ENCODE data around the gene PHTF1. TPM values are rescaled to one million over a fixed set of nuclear protein-coding genes. Genes with fewer than 3 reads are reported as not detected.
A peak's percentile ranks its signal among the peaks of the same experiment; 100 is the strongest.

The PHTF1 gene
- total and polyA plus RNA-seq, 2 donors (not counting 1 experiment from before 2014, with no cell fraction given) = 3.6 to 18.5 TPM

GRCh38 chr1:113780374-113781146 is 21.3 kb upstream of the PHTF1 start:
- H3K9me3 Mint-ChIP-seq (ENCODE audit: insufficient read depth) = no peaks in the 10 kb centered on the region
- peaks cover 19% of the 10 kb centered on the region for H3K4me1 Mint-ChIP-seq
- WGBS (ENCODE audit: insufficient coverage) = 0% methylated on average over 1 of the region's 5 CpGs
- no peak overlapping the region for H3K9ac ChIP-seq (ENCODE audit: low read length)
- DNase-seq (no peak), ATAC-seq (ENCODE audit: low read depth) (no peak)
- H3K27me3 Mint-ChIP-seq = no peaks in the 10 kb centered on the region
- H3K4me3 ChIP-seq (ENCODE audit: control extremely low read depth in 1 of 5, extremely low read depth in 1 of 5, insufficient read depth in 1 of 5, low read depth in 2 of 5, low read length in 4 of 5) = no peak overlapping the region
- POLR2A ChIA-PET = interaction anchor here (0.5 kb wide), 1 partner anchor 21 kb away, joined by 9 read pairs; no protein-coding TSS in a partner anchor
- H3K4me3 Mint-ChIP-seq = no peak overlapping the region
- CTCF ChIA-PET = no interaction called here
- H3K4me2 ChIP-seq (replicated peaks; ENCODE audit: low read depth, low read length, poor library complexity, severe bottlenecking) = peak overlapping the region; percentile 46
- peaks cover 70% of the 10 kb centered on the region for H3K79me2 ChIP-seq (ENCODE audit: control insufficient read depth, insufficient read depth, low read length)
- peak overlapping the region in 1 of 2 donors; percentile 23 for H3K27ac ChIP-seq (ENCODE audit: low read length in 2 of 2)
- H3K27me3 ChIP-seq (replicated peaks in 1 of 4; ENCODE audit: control extremely low read depth in 1 of 4, control insufficient read depth in 3 of 4, insufficient read depth in 4 of 4, low read length in 3 of 4) = no peaks in the 10 kb centered on the region
- H4K20me1 ChIP-seq (ENCODE audit: control insufficient read depth, insufficient read depth, low read length, poor library complexity, severe bottlenecking) = peaks cover 17% of the 10 kb centered on the region
- intact Hi-C loops (cut with micrococcal nuclease) = loop anchor here (2.0 kb wide), 1 partner anchor 14 kb away; no protein-coding TSS in a partner anchor
- no peak overlapping the region for H3K27ac Mint-ChIP-seq
- no peak overlapping the region for H2AFZ ChIP-seq (ENCODE audit: insufficient read depth, low read depth, low read length, poor library complexity, severe bottlenecking)
- H3K36me3 ChIP-seq (replicated peaks in 1 of 2; ENCODE audit: control extremely low read depth in 1 of 2, control insufficient read depth in 1 of 2, extremely low read depth in 1 of 2, insufficient read depth in 2 of 2, low read length in 1 of 2) = peaks cover 3 to 5% of the 10 kb centered on the region in 2 experiments
- H3K9me3 ChIP-seq (ENCODE audit: control extremely low read depth in 1 of 3, control insufficient read depth in 2 of 3, insufficient read depth in 1 of 3, low read length in 2 of 3) = no peaks in the 10 kb centered on the region
- TF ChIP-seq, protein P1, sequence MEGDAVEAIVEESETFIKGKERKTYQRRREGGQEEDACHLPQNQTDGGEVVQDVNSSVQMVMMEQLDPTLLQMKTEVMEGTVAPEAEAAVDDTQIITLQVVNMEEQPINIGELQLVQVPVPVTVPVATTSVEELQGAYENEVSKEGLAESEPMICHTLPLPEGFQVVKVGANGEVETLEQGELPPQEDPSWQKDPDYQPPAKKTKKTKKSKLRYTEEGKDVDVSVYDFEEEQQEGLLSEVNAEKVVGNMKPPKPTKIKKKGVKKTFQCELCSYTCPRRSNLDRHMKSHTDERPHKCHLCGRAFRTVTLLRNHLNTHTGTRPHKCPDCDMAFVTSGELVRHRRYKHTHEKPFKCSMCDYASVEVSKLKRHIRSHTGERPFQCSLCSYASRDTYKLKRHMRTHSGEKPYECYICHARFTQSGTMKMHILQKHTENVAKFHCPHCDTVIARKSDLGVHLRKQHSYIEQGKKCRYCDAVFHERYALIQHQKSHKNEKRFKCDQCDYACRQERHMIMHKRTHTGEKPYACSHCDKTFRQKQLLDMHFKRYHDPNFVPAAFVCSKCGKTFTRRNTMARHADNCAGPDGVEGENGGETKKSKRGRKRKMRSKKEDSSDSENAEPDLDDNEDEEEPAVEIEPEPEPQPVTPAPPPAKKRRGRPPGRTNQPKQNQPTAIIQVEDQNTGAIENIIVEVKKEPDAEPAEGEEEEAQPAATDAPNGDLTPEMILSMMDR (IDR thresholded peaks at IDR 0.05) = no peak
- no peak for TF ChIP-seq EZH2 (IDR thresholded peaks at IDR 0.05; ENCODE audit: borderline replicate concordance, insufficient read depth, low read depth, low read length, poor library complexity, severe bottlenecking)
- H3K4me1 ChIP-seq (ENCODE audit: control insufficient read depth in 2 of 2, insufficient read depth in 2 of 2, low read length in 2 of 2) = peaks cover 30 to 32% of the 10 kb centered on the region in 2 donors

DNA sequence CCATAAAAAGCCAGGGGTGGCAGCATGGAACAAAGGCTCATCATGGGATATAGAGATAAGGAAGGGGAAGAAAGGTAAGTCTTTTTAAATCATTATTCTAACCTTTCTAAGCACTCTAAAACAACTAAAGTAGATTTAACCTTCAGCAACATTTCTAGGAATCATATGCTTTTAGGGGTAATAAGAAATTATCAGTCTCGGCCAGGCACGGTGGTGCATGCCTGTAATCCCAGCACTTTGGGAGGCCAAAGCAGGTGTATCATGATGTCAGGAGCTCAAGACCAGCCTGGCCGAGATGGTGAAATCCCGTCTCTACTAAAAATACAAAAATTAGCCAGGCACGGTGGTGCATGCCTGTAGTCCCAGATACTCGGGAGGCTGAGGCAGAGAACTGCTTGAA is 20.3 kb upstream of the PHTF1 start:
- Histone ChIP-seq H4K20me1 (ENCODE audit: control insufficient read depth, insufficient read depth, low read length, poor library complexity, severe bottlenecking) (peaks cover 17% of the 10 kb centered on the region), H3K4me1 (ENCODE audit: control insufficient read depth in 2 of 2, insufficient read depth in 2 of 2, low read length in 2 of 2) (peaks cover 30 to 32% of the 10 kb centered on the region in 2 donors), H3K9me3 (ENCODE audit: control extremely low read depth in 1 of 3, control insufficient read depth in 2 of 3, insufficient read depth in 1 of 3, low read length in 2 of 3) (no peaks in the 10 kb centered on the region), H3K36me3 (replicated peaks in 1 of 2; ENCODE audit: control extremely low read depth in 1 of 2, control insufficient read depth in 1 of 2, extremely low read depth in 1 of 2, insufficient read depth in 2 of 2, low read length in 1 of 2) (peaks cover 3 to 5% of the 10 kb centered on the region in 2 experiments), H3K4me3 (ENCODE audit: control extremely low read depth in 1 of 5, extremely low read depth in 1 of 5, insufficient read depth in 1 of 5, low read depth in 2 of 5, low read length in 4 of 5) (no peak overlapping the region), H3K4me2 (replicated peaks; ENCODE audit: low read depth, low read length, poor library complexity, severe bottlenecking) (no peak overlapping the region), H3K27ac (ENCODE audit: low read length in 2 of 2) (no peak overlapping the region), H3K27me3 (replicated peaks in 1 of 4; ENCODE audit: control extremely low read depth in 1 of 4, control insufficient read depth in 3 of 4, insufficient read depth in 4 of 4, low read length in 3 of 4) (no peaks in the 10 kb centered on the region), H2AFZ (ENCODE audit: insufficient read depth, low read depth, low read length, poor library complexity, severe bottlenecking) (no peak overlapping the region), H3K9ac (ENCODE audit: low read length) (no peak overlapping the region), H3K79me2 (ENCODE audit: control insufficient read depth, insufficient read depth, low read length) (peaks cover 70% of the 10 kb centered on the region)
- H3K27me3 Mint-ChIP-seq = no peaks in the 10 kb centered on the region
- DNase-seq (no peak), ATAC-seq (ENCODE audit: low read depth) (no peak)
- H3K27ac Mint-ChIP-seq = no peak overlapping the region
- POLR2A ChIA-PET = no interaction called here
- intact Hi-C loops (cut with micrococcal nuclease) = no loop called here
- CTCF ChIA-PET = no interaction called here
- no peak overlapping the region for H3K4me3 Mint-ChIP-seq
- no peak for TF ChIP-seq EZH2 (IDR thresholded peaks at IDR 0.05; ENCODE audit: borderline replicate concordance, insufficient read depth, low read depth, low read length, poor library complexity, severe bottlenecking)
- TF ChIP-seq, protein P1 (IDR thresholded peaks at IDR 0.05) = no peak
- peaks cover 17% of the 10 kb centered on the region for H3K4me1 Mint-ChIP-seq
- 99% methylated on average over 6 of the region's 6 CpGs for WGBS (ENCODE audit: insufficient coverage)
- H3K9me3 Mint-ChIP-seq (ENCODE audit: insufficient read depth) = no peaks in the 10 kb centered on the region
